ENCODE results near the gene CACNB4.
"Not testable (repeated sequence)": the region's sequence is repeated elsewhere in the genome, so short reads cannot be mapped to it uniquely, and the experiment has no call there.

CACNB4 gene

GRCh38 chr2:151878204-151878603, 220.6 kb downstream of the CACNB4 start:
- H3K9ac ChIP-seq, result no peak overlapping the region
- H3K4me3 ChIP-seq (ENCODE audit: low read depth, low read length), result no peak overlapping the region
- H3K9me3 ChIP-seq (ENCODE audit: control insufficient read depth, low read length), result no peaks in the 10 kb centered on the region
- TF ChIP-seq, protein P1, sequence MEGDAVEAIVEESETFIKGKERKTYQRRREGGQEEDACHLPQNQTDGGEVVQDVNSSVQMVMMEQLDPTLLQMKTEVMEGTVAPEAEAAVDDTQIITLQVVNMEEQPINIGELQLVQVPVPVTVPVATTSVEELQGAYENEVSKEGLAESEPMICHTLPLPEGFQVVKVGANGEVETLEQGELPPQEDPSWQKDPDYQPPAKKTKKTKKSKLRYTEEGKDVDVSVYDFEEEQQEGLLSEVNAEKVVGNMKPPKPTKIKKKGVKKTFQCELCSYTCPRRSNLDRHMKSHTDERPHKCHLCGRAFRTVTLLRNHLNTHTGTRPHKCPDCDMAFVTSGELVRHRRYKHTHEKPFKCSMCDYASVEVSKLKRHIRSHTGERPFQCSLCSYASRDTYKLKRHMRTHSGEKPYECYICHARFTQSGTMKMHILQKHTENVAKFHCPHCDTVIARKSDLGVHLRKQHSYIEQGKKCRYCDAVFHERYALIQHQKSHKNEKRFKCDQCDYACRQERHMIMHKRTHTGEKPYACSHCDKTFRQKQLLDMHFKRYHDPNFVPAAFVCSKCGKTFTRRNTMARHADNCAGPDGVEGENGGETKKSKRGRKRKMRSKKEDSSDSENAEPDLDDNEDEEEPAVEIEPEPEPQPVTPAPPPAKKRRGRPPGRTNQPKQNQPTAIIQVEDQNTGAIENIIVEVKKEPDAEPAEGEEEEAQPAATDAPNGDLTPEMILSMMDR (IDR thresholded peaks at IDR 0.05), result no peak
- no peaks in the 10 kb centered on the region for H3K27me3 ChIP-seq (ENCODE audit: control insufficient read depth, insufficient read depth, low read length)
- H3K27ac ChIP-seq, result no peak overlapping the region
- H3K4me2 ChIP-seq (ENCODE audit: low read length), result no peak overlapping the region
- no peaks in the 10 kb centered on the region for H3K4me1 ChIP-seq
- H3K36me3 ChIP-seq (ENCODE audit: control insufficient read depth, insufficient read depth, low read length), result no peaks in the 10 kb centered on the region
- H2AFZ ChIP-seq, result no peak overlapping the region
- H3K79me2 ChIP-seq, result no peaks in the 10 kb centered on the region

GRCh38 chr2:151875631-151876030, 223.2 kb downstream of the CACNB4 start:
- H3K4me3 ChIP-seq (ENCODE audit: low read depth, low read length); H3K79me2 ChIP-seq: not testable (repeated sequence)

DNA sequence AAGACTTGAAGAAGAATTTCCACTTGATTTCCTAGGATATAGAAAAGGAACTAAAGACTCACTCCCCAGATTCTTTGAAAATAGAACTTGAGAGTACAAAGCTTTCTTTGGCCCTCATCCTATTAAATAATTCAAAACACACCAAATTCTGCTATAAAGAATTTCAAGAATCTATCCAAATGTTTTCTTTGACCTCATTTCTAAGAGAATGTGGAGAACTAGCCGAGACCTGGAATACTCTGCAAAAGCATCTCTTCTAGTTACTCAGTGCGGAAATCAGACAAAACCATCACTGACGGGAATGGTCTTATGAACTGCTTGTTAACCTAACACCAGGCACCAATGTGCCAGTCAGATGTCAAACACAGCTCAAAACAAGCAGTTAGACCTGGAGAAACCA, 226.4 kb downstream of the CACNB4 start:
- Histone ChIP-seq H3K36me3 (ENCODE audit: control insufficient read depth, insufficient read depth, low read length) (no peaks in the 10 kb centered on the region), H3K9me3 (ENCODE audit: control insufficient read depth, low read length) (no peaks in the 10 kb centered on the region), H3K79me2 (no peaks in the 10 kb centered on the region), H3K9ac (no peak overlapping the region), H3K4me2 (ENCODE audit: low read length) (no peak overlapping the region), H2AFZ (no peak overlapping the region), H3K4me3 (ENCODE audit: low read depth, low read length) (no peak overlapping the region), H3K27ac (no peak overlapping the region), H3K4me1 (no peaks in the 10 kb centered on the region), H3K27me3 (ENCODE audit: control insufficient read depth, insufficient read depth, low read length) (no peaks in the 10 kb centered on the region)
- TF ChIP-seq, protein P1 (IDR thresholded peaks at IDR 0.05), result no peak

More at GRCh38 chr2:151875631-151876030, 223.2 kb downstream of the CACNB4 start:
- H3K27ac ChIP-seq; H2AFZ ChIP-seq; H3K9me3 ChIP-seq (ENCODE audit: control insufficient read depth, low read length); H3K27me3 ChIP-seq (ENCODE audit: control insufficient read depth, insufficient read depth, low read length); H3K4me2 ChIP-seq (ENCODE audit: low read length); H3K4me1 ChIP-seq; H3K9ac ChIP-seq; H3K36me3 ChIP-seq (ENCODE audit: control insufficient read depth, insufficient read depth, low read length): not testable (repeated sequence)

DNA sequence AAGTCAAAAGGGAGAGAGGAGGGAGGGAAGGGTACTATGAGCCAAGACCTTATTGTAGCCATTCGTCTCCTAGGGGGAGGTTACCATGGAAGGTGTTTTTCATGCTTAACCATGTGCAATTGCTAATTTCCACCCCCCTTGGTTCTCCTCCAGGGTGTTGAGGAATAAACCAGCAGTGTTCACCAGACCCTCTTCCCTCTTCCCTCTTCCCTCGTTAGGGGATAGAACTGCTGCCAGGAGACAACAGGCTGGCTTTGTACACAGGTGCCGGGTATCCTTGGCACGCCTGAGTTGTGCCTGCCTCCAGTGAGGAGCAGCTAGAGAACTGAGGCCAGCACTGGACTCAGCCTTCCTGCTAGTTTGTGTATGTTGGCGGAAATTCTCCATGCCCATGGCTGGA, 229.6 kb downstream of the CACNB4 start:
- TF ChIP-seq, protein P1 (IDR thresholded peaks at IDR 0.05), result no peak
- no peak overlapping the region for H2AFZ ChIP-seq
- no peaks in the 10 kb centered on the region for H3K9me3 ChIP-seq (ENCODE audit: control insufficient read depth, low read length)
- H3K4me1 ChIP-seq, result no peaks in the 10 kb centered on the region
- no peak overlapping the region for H3K9ac ChIP-seq
- no peaks in the 10 kb centered on the region for H3K27me3 ChIP-seq (ENCODE audit: control insufficient read depth, insufficient read depth, low read length)
- H3K4me2 ChIP-seq (ENCODE audit: low read length), result no peak overlapping the region
- no peak overlapping the region for H3K27ac ChIP-seq
- H3K79me2 ChIP-seq, result no peaks in the 10 kb centered on the region
- no peaks in the 10 kb centered on the region for H3K36me3 ChIP-seq (ENCODE audit: control insufficient read depth, insufficient read depth, low read length)
- H3K4me3 ChIP-seq (ENCODE audit: low read depth, low read length), result no peak overlapping the region

DNA sequence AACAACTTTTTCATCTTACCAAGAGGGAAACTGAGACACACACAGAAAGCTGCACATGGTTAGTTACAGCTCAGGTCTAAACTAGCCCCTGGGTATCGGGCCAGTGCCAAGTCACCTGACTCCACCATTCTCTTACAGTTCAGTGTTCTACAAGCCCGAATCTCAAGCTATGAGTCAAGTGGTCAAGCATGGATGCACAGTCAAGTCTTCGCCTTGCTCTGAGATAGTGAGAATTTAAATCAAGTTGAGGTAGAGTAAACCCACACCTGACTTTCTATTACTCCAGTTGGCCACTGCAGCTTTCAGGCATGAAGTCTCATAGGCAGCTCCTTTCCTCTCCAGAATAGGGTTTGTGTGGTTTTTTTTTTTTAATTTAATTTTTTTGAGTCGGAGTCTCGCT, 236.1 kb downstream of the CACNB4 start:
- no peaks in the 10 kb centered on the region for H3K79me2 ChIP-seq
- H3K27me3 ChIP-seq (ENCODE audit: control insufficient read depth, insufficient read depth, low read length), result no peaks in the 10 kb centered on the region
- TF ChIP-seq, protein P1 (IDR thresholded peaks at IDR 0.05), result no peak
- no peak overlapping the region for H2AFZ ChIP-seq
- H3K36me3 ChIP-seq (ENCODE audit: control insufficient read depth, insufficient read depth, low read length), result no peaks in the 10 kb centered on the region
- H3K27ac ChIP-seq, result no peak overlapping the region
- no peak overlapping the region for H3K9ac ChIP-seq
- no peaks in the 10 kb centered on the region for H3K9me3 ChIP-seq (ENCODE audit: control insufficient read depth, low read length)
- H3K4me2 ChIP-seq (ENCODE audit: low read length), result no peak overlapping the region
- no peaks in the 10 kb centered on the region for H3K4me1 ChIP-seq
- H3K4me3 ChIP-seq (ENCODE audit: low read depth, low read length), result no peak overlapping the region

Measured in parathyroid adenoma (tissue), 2 donors.